Medulla oblongata (tissue), 1 donor: ENCODE results near the gene CYP46A1.

Experiments used
- DNase-seq: peaks from one replicate; pipeline ENCODE4 v3.0.0-alpha.2; 2015; ENCODE audit errors: extremely low spot score

The CYP46A1 gene

GRCh38 chr14:99729991-99730875, 46.1 kb downstream of the CYP46A1 start:
- DNase-seq, result peak; percentile 44

GRCh38 chr14:99730876-99731546, 46.9 kb downstream of the CYP46A1 start:
- DNase-seq, result no peak

GRCh38 chr14:99731547-99732435, 47.7 kb downstream of the CYP46A1 start:
- DNase-seq, result no peak

GRCh38 chr14:99732436-99733210, 48.5 kb downstream of the CYP46A1 start:
- DNase-seq, result no peak

GRCh38 chr14:99733211-99733539, 49.1 kb downstream of the CYP46A1 start:
- no peak for DNase-seq

GRCh38 chr14:99733540-99734405, 49.7 kb downstream of the CYP46A1 start:
- peak; percentile 64 for DNase-seq

GRCh38 chr14:99734406-99735051, 50.4 kb downstream of the CYP46A1 start:
- no peak for DNase-seq

GRCh38 chr14:99735189-99736135, 51.4 kb downstream of the CYP46A1 start:
- no peak for DNase-seq

- no peak for DNase-seq
Observed at GRCh38 chr14:99736603-99737371, 52.7 kb downstream of the CYP46A1 start.

GRCh38 chr14:99737451-99737951, 53.4 kb downstream of the CYP46A1 start:
- DNase-seq, result peak; percentile 71

- DNase-seq, result no peak
Observed at GRCh38 chr14:99737956-99738667, 54.0 kb downstream of the CYP46A1 start.

- DNase-seq, result no peak
Observed at GRCh38 chr14:99740411-99740810, 56.3 kb downstream of the CYP46A1 start.

- DNase-seq, result no peak
Observed at GRCh38 chr14:99741227-99741976, 57.3 kb downstream of the CYP46A1 start.

- no peak for DNase-seq
Observed at GRCh38 chr14:99742074-99742473, 58.0 kb downstream of the CYP46A1 start.

- DNase-seq, result no peak
Observed at GRCh38 chr14:99742509-99743487, 58.7 kb downstream of the CYP46A1 start.
